ENCODE results near the gene ERVK3-1.
A peak's percentile ranks its signal among the peaks of the same experiment; 100 is the strongest.
"Not testable (repeated sequence)": the region's sequence is repeated elsewhere in the genome, so short reads cannot be mapped to it uniquely, and the experiment has no call there.

Gene ERVK3-1, protein sequence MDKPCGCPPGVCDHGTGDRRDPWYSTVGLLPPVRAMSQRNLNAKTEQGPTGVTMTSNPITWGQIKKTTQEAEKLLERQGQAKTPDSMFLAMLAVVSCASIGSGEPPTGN

GRCh38 chr19:58305065-58305931 is at the start of gene ERVK3-1:
ERVK3-1 (plus strand) TSS chr19:58305377; CDS start chr19:58312169, 6,792 bp downstream.
- peak; percentile 98 for DNase-seq (ENCODE audit: low read depth)

GRCh38 chr19:58258259-58258658 is 46.9 kb upstream of the ERVK3-1 start:
- not testable (repeated sequence) for DNase-seq (ENCODE audit: low read depth)

- DNase-seq (ENCODE audit: low read depth), result no peak
Measured at GRCh38 chr19:58261600-58261967, 43.6 kb upstream of the ERVK3-1 start.

- DNase-seq (ENCODE audit: low read depth), result no peak
Measured at GRCh38 chr19:58261968-58262921, 42.9 kb upstream of the ERVK3-1 start.

GRCh38 chr19:58262922-58263296 is 42.3 kb upstream of the ERVK3-1 start:
- no peak for DNase-seq (ENCODE audit: low read depth)

- no peak for DNase-seq (ENCODE audit: low read depth)
Measured at GRCh38 chr19:58265100-58265499, 40.1 kb upstream of the ERVK3-1 start.

DNA sequence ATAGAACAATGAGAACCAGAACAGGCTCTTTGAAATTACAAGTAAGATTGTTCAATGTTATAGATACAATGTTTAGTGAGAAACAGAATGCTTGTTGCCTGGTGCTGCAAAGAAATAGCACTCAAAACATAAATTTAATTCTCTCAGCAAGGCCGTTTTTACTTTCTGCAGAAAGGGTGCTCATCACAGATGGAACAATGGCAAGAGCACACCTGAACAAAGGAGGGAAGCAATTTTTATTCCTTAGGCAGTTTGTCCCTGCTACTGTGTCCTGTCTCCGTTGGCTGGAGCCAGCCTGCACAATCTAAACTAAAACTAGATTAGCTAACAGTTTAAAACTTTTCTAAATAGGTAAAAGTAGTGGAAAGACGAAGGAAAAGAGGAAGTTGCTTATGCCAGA is 36.8 kb upstream of the ERVK3-1 start:
- DNase-seq (ENCODE audit: low read depth), result no peak

GRCh38 chr19:58274771-58275201 is 30.4 kb upstream of the ERVK3-1 start:
- DNase-seq (ENCODE audit: low read depth), result no peak

DNA sequence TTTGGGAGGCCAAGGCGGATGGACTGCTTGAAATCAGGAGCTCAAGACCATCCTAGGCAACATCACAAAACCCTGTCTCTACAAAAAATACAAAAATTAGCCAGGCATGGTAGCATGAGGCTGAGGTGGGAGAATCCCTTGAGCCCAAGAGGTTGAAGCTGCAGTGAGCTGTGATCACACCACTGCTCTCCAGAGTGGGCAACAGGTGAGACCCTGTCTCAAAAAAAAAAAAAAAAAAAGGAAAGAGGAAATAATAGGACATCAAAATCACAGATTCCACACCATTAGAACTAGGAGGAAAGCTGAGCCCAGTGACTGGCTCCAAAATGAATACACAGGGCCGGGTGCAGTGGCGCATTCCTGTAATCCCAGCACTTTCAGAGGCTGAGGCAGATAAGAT is 29.6 kb upstream of the ERVK3-1 start:
- DNase-seq (ENCODE audit: low read depth), result no peak

- no peak for DNase-seq (ENCODE audit: low read depth)
Measured at GRCh38 chr19:58277197-58277596, 28.0 kb upstream of the ERVK3-1 start.

GRCh38 chr19:58277748-58278540 is 27.2 kb upstream of the ERVK3-1 start:
- DNase-seq (ENCODE audit: low read depth), result no peak

DNA sequence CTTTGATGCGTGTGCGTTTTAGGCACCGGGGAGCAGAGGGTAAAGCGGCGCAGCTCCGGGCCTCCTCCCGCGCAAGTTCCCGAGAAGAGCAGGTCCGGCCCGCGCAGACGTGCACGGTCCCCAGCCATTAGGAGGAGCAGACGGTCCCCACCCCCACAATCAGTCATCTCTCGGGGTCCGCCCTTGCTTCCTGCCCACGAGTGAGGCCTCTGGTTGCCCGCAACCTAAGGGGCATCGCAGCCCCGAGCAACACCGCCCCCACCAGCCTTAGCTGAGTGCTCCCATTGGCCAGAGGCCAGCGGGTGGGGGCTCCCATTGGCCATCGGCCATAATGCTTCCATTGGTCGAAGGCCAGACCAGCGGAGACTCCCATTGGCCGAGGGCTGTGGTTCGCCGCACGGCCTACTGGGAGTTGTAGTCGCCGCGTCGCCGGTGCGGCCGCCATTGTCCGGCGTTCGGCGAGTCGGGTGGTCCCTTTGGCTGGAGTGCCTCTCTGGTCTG is 26.6 kb upstream of the ERVK3-1 start, which contains the start of gene ZNF8:
Gene ZNF8 (plus strand): TSS at position 415 of the 501 bp plus-strand sequence. CDS start 127 bp downstream, outside the sequence.
- DNase-seq (ENCODE audit: low read depth), result peak; percentile 99

DNA sequence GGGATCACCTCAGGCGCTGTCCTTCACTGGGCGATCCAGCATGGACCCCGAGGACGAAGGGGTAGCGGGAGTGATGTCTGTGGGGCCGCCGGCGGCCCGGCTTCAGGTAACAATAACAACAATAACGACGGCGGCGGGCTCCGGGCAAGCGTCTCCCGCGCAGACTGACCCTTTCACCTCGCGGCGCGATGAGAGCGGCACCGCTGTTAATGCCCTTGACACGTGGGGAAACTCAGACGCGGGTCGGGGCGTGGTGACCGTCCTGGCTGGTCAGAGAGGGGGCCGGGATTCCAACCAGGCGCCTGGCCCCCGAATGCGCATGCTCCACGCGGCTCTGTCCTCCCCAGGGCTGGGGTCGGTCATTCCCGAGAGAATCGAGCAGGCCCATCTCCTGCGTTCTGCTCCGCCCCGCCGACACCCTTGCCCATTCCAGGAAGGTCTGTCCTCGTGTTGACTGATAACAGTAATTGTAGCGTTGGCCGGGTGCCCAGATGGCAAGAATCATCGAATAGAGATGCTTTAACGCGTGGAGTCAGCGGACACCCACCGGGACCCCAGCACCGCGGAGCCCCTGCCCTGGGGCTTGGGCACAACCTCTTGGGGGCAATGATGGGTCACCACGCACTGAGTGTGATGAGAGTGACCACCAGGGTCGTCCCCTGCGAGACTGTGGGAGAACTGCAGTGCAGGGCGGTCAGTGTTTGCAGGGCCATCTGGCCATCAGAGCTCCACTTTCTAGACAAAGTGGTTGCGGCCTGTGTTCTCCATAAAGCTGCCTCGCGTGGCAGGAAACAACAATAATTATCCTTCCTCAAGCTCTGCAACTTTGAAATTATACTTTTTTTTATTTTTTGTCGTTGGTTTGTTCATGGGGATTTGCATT is 25.9 kb upstream of the ERVK3-1 start:
- peak; percentile 35 for DNase-seq (ENCODE audit: low read depth)

GRCh38 chr19:58279925-58280316 is 25.3 kb upstream of the ERVK3-1 start:
- DNase-seq (ENCODE audit: low read depth), result no peak

DNA sequence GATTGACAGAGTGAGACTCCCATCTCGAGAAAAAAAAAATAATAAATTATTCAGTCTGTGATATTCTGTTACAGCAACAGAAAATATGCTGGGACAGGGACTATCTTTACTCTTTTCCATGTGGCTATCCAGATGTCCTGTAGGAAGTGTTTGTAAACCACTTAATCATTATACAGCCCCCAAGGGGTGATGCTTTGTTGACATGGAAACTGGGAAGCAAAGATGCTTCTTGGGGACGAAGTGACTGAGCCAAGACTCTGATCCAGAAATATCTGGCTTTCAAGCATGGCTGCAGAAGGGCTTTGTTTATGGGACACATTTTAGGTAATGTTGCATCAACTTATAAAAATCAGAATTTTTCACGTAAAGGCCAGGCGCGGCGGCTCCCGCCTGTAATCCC is 21.0 kb upstream of the ERVK3-1 start:
- no peak for DNase-seq (ENCODE audit: low read depth)

DNA sequence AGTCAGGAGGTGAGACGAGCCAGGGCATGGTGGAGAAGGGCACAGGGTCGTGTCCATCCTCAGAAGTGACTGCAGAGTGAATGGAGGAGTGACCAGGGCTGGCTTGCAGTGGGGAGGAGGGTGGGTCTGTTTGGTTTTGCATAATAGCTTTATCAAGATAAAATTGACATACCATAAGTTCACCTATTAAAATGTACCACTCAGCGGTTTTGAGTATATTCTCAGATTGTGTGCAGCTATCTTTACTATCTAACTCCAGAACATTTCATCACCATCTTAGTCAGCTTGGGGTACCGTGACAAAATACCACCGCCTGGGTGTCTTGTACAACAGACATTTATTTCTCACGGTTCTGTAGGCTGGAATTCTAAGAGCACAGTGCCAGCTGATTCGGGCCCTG is 13.2 kb upstream of the ERVK3-1 start:
- DNase-seq (ENCODE audit: low read depth), result no peak

GRCh38 chr19:58294743-58295374 is 10.3 kb upstream of the ERVK3-1 start:
- no peak for DNase-seq (ENCODE audit: low read depth)

- DNase-seq (ENCODE audit: low read depth), result no peak
Measured at GRCh38 chr19:58296104-58296503, 9.1 kb upstream of the ERVK3-1 start.

DNA sequence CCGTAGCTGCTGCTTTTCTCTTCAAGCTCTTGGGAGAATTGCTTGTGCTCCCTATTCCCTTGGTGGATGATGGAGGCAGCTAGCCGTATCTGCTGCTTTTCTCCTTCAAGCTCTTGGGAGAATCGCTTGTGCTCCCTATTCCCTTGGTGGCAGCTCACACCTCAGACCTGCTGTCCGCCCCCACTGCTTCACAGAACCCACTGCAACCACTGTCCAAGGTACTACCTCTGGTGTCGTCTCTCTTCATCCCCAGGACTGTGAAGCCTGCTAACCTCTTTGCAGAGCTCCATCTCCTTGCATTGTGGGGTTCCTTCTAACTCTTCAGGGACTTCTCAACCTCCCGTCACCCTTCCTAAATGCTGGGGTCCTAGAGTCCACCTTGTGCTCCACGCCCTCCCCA is 4.6 kb upstream of the ERVK3-1 start:
- no peak for DNase-seq (ENCODE audit: low read depth)

DNA sequence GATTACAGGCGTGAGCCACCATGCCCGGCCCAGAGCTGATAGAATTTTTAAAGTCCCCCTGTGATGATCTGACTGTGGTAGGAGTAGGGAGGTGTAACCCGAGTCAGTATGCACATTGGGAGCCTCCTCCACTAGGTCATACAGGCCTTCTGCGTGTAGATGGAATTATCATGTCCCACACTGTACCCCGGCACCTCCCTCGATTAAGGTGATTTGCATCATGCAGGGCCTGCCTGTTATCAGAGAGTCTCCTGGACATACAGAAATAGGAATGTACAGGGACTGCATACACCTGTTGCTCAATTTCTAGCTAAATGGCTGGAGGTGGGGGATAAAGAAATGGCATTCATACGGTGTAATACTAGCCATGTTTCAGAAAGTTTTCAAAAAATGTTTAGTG is 922 bp upstream of the ERVK3-1 start:
- no peak for DNase-seq (ENCODE audit: low read depth)
